H1 (cell line): Measurements from ENCODE around the gene CFAP61.

ENCODE experiments used
- BACH1 ChIP-seq: IDR thresholded peaks from 2 replicates; pipeline ENCODE4 v1.6.1; 2012; ENCODE audit warnings: low read length, improper control_type of control experiment
- CBX8 ChIP-seq: fragments of 300-800, 300-1000 bp; sonication (generic); IDR thresholded peaks from 2 replicates; pipeline ENCODE4 v1.7.1; 2016; ENCODE audit warnings: low read depth, low read length, borderline replicate concordance
- EZH2 ChIP-seq: fragments of 200-600 bp; sonication (generic); IDR thresholded peaks from 2 replicates; pipeline ENCODE4 v1.7.1; 2012; ENCODE audit warnings: low read depth, mild to moderate bottlenecking, moderate library complexity, low read length, inconsistent platforms; ENCODE audit not compliant: severe bottlenecking
- SP2 ChIP-seq: IDR thresholded peaks from 2 replicates; pipeline ENCODE4 v1.6.1; 2012; ENCODE audit warnings: mild to moderate bottlenecking, low read length, inconsistent platforms
- YY1 ChIP-seq: IDR thresholded peaks from 2 replicates; pipeline ENCODE4 v1.6.1; 2011; ENCODE audit warnings: low read depth, mild to moderate bottlenecking, low read length
- ZNF274 ChIP-seq: IDR thresholded peaks from 2 replicates; pipeline ENCODE4 v1.7.0; 2012; ENCODE audit warnings: low read length, borderline replicate concordance; ENCODE audit errors: extremely low read depth
- TF ChIP-seq, protein P1 (sequence below), 3 experiments: IDR thresholded peaks; 1 replicate in 2 of 3; 2 replicates in 1 of 3; pipeline versions ENCODE4 v1.5.1 to v1.6.1; 2011; ENCODE audit warnings: low read length in 3 of 3, mild to moderate bottlenecking in 3 of 3, inconsistent platforms in 2 of 3, low read depth in 1 of 3, moderate library complexity in 1 of 3; ENCODE audit not compliant: insufficient read depth in 1 of 3; ENCODE audit errors: control extremely low read depth in 1 of 3

DNA sequence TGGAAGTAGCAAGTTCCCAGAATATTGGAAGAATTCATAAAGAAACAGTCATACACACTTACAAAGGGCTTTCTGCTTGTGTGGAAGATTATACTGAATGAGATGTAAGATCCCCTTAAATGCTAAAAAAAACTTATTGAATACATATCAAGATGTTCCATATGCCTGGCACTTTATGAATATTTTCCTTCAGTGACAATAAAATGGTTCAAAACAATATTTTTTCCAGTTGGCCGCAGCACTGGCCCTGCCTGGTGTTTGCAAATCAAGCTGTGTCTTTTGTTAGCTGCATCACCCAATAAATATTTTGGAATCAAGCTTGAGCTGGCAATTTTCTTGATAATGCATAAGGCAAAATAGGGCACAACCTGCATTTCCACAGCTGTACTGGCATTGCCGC is 51.2 kb downstream of the CFAP61 start:
- TF ChIP-seq EZH2: no peak
- TF ChIP-seq ZNF274: no peak
- TF ChIP-seq, protein P1, sequence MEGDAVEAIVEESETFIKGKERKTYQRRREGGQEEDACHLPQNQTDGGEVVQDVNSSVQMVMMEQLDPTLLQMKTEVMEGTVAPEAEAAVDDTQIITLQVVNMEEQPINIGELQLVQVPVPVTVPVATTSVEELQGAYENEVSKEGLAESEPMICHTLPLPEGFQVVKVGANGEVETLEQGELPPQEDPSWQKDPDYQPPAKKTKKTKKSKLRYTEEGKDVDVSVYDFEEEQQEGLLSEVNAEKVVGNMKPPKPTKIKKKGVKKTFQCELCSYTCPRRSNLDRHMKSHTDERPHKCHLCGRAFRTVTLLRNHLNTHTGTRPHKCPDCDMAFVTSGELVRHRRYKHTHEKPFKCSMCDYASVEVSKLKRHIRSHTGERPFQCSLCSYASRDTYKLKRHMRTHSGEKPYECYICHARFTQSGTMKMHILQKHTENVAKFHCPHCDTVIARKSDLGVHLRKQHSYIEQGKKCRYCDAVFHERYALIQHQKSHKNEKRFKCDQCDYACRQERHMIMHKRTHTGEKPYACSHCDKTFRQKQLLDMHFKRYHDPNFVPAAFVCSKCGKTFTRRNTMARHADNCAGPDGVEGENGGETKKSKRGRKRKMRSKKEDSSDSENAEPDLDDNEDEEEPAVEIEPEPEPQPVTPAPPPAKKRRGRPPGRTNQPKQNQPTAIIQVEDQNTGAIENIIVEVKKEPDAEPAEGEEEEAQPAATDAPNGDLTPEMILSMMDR (IDR thresholded peaks at IDR 0.05; ENCODE audit: control extremely low read depth in 1 of 3, insufficient read depth in 1 of 3, low read depth in 1 of 3, low read length in 3 of 3): no peak
- no peak for TF ChIP-seq YY1
- TF ChIP-seq CBX8: no peak
- TF ChIP-seq SP2: no peak
- no peak for TF ChIP-seq BACH1
